WERI-Rb-1 (cell line): ENCODE results near the gene SLC9A3.

ENCODE experiments used
- DNase-seq: peaks from one replicate; pipeline ENCODE4 v3.0.0-alpha.2; 2020
- H3K27ac ChIP-seq: fragments of 250-450 bp; sonication (Bioruptor Pico); 2 replicates; pipeline ENCODE4 v1.5.1; 2020; ENCODE audit warnings: mild to moderate bottlenecking, moderate library complexity
- H3K27me3 ChIP-seq: fragments of 250-450 bp; sonication (Bioruptor Pico); 2 replicates; pipeline ENCODE4 v1.5.1; 2021; ENCODE audit warnings: mild to moderate bottlenecking, low read depth, moderate library complexity; ENCODE audit not compliant: insufficient read depth, severe bottlenecking
- H3K36me3 ChIP-seq: fragments of 250-450 bp; sonication (Bioruptor Pico); 2 replicates; pipeline ENCODE4 v1.5.1; 2020; ENCODE audit warnings: mild to moderate bottlenecking, moderate library complexity
- H3K4me3 ChIP-seq: 2 replicates; pipeline ENCODE4 v1.5.1; 2011; ENCODE audit warnings: low read depth, mild to moderate bottlenecking, control low read depth, low read length
- H3K9me3 ChIP-seq: fragments of 250-450 bp; sonication (Bioruptor Pico); 2 replicates; pipeline ENCODE4 v1.5.1; 2021; ENCODE audit warnings: mild to moderate bottlenecking, moderate library complexity; ENCODE audit not compliant: severe bottlenecking
- CTCF ChIP-seq: IDR thresholded peaks from 2 replicates; pipeline ENCODE4 v1.5.1; 2011; ENCODE audit warnings: low read depth, mild to moderate bottlenecking, control low read depth, inconsistent platforms, low read length

SLC9A3 gene

GRCh38 chr5:420632-421286 is 103.5 kb downstream of the SLC9A3 start:
- no peak for DNase-seq
- Histone ChIP-seq H3K27ac (no peak overlapping the region), H3K4me3 (no peak overlapping the region), H3K36me3 (no peaks in the 10 kb centered on the region), H3K9me3 (no peaks in the 10 kb centered on the region), H3K27me3 (no peaks in the 10 kb centered on the region)
- no peak for TF ChIP-seq CTCF
